NCI-H2196 treated with DMSO at 0.1 percent for 48 hours (cell line): ENCODE data around the gene IRAK1.

Experiments
- DNase-seq: peaks from one replicate; lab custom pipeline; 2025; ENCODE audit not compliant: unreplicated experiment; lab: John Stamatoyannopoulos, UW

The IRAK1 gene

GRCh38 chrX:154040863-154041262, 21.2 kb upstream of the IRAK1 start:
- DNase-seq: no peak

- DNase-seq: no peak
Measured at GRCh38 chrX:154040307-154040756, 20.6 kb upstream of the IRAK1 start.

GRCh38 chrX:154039577-154039976, 19.9 kb upstream of the IRAK1 start:
- no peak for DNase-seq

- DNase-seq: no peak
Measured at GRCh38 chrX:154038656-154039055, 19.0 kb upstream of the IRAK1 start.

- DNase-seq: no peak
Measured at GRCh38 chrX:154037754-154038153, 18.1 kb upstream of the IRAK1 start.

- no peak for DNase-seq
Measured at GRCh38 chrX:154036513-154036912, 16.8 kb upstream of the IRAK1 start.

DNA sequence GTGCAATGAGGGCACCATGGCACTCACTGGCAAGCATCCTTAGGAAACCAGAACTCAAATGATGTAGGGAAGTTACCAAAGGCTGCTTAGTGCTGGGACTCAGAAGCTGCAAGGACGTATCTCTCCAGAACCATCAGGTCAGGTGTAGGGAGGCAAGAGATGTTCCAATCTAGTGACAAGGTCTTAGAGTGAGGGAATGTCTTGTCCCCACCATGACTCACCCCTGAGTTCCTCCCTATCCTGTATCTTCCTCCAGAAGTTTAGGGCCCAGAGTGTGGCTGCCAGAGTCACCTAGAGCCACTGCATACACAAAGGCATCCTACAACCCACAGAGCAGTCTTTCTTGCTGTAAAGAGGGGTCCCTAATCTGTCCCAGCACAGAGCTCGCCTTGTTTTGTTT, 14.1 kb upstream of the IRAK1 start:
- no peak for DNase-seq

- no peak for DNase-seq
Measured at GRCh38 chrX:154032653-154033052, 13.0 kb upstream of the IRAK1 start.

- DNase-seq: no peak
Measured at GRCh38 chrX:154032160-154032559, 12.5 kb upstream of the IRAK1 start.

GRCh38 chrX:154030715-154031305, 11.1 kb upstream of the IRAK1 start:
- no peak for DNase-seq

- no peak for DNase-seq
Measured at GRCh38 chrX:154030266-154030665, 10.6 kb upstream of the IRAK1 start.

- DNase-seq: no peak
Measured at GRCh38 chrX:154029439-154029838, 9.7 kb upstream of the IRAK1 start.

GRCh38 chrX:154028502-154029184, 8.9 kb upstream of the IRAK1 start:
- DNase-seq: no peak

GRCh38 chrX:154027986-154028385, 8.3 kb upstream of the IRAK1 start:
- no peak for DNase-seq

- no peak for DNase-seq
Measured at GRCh38 chrX:154027022-154027402, 7.3 kb upstream of the IRAK1 start.

GRCh38 chrX:154026136-154027021, 6.7 kb upstream of the IRAK1 start:
- no peak for DNase-seq

- DNase-seq: no peak
Measured at GRCh38 chrX:154025230-154025629, 5.5 kb upstream of the IRAK1 start.

- no peak for DNase-seq
Measured at GRCh38 chrX:154024271-154024670, 4.6 kb upstream of the IRAK1 start.

GRCh38 chrX:154023276-154024000, 3.7 kb upstream of the IRAK1 start:
- no peak for DNase-seq

- no peak for DNase-seq
Measured at GRCh38 chrX:154022108-154022507, 2.4 kb upstream of the IRAK1 start.

- DNase-seq: no peak
Measured at GRCh38 chrX:154021131-154021611, 1.5 kb upstream of the IRAK1 start.
